HG03060 (cell line): ENCODE data around the gene CSF2RB.

Experiments
- ATAC-seq: cut with Tn5 transposase; IDR thresholded peaks from one replicate; pipeline ENCODE4 v1.9.1; 2021; ENCODE audit warnings: low read depth, moderate number of reproducible peaks; ENCODE audit not compliant: unreplicated experiment

Gene CSF2RB

DNA sequence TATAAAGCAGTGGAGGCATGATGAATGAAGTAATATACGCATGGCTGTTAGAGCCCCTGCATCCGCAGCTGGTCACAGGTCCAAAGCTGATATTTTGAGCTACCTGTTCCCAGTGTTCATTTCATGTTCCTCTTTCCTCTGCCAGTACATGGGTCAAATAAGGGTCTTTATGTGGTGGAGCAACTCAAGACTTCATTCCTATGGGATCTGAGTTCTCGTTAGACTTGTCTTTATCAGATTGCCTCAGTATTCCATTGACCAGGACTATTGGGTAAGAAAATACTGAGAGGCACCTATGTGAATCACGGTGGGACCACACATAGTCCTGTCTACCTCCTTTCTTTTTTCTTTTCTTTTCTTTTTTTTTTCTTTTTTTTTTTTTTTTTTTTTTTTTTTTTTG lies 27.4 kb upstream of the CSF2RB start:
- no peak for ATAC-seq

DNA sequence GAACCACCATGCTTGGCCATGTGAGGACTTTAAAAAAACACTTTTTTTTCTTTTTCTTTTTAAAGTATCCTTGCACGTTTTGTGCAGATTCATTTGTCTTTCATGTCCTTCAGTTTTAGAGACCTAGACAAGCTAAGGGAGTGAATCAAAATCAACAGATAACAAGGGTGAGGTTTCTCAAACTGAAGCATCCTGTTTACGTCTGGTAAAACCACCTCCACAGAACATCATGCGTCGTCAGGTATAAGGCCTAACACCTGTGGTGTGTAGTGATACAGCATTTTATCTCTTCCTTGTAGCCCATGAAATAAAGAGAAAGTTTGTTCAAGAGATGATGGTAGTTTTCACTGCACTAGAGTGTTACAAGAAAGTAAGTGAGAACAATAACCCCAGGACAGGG lies 26.3 kb upstream of the CSF2RB start:
- ATAC-seq = no peak

DNA sequence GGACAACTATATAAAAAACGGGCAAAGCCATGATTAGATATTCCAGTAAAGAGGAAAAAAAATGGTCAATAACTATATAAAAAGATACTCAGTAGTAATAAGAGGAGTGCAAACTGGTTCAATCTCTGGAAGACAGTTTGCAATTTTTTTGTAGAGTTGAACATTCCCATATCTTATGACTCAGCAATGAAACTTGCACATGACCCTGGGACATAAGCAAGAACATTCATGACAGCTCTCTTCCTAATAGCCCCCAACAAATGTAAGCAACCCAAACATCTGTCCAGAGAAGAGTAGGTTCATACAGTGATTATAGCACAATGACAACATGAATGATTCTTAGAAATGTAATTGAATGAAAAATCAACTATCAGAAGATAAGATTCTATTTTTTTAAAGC lies 21.8 kb upstream of the CSF2RB start:
- no peak for ATAC-seq

DNA sequence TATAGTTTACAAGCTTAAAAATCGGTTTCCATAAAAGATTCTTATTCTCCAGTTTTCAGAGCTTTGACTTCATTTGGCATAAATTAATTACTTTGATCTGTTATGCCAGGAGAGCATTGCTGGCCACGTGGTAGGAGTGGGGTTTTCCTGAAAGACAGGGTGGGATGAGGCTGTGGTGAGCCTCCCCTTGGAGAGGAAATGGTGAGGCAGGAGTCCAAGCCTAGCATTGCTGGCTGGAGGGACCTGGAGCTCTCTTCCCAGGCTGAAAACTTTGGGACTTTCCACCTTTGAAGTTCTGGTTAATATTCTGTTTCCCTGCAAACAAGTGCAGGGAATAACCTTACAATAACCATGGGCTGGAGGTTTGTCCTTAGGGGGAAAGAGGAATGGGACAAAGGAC lies 21.1 kb upstream of the CSF2RB start:
- no peak for ATAC-seq

DNA sequence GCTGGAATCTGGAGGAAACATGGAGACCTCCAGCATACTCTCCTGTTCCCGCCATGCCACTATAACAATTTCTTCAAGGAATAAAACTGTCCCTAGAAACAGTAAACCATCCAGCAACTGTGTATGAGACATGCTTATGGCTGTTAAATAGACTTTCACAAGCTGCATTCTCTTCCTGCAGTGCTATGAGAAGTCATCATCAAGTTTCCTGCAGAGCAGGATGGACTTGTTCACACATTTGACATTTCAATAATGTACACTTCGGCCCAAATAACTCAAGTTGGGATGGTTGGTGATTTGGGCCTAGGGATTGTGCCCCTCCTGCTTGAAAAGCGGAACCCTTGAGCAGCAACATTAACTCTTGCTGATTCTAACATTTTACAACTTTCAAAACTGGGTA lies 20.2 kb upstream of the CSF2RB start:
- no peak for ATAC-seq

DNA sequence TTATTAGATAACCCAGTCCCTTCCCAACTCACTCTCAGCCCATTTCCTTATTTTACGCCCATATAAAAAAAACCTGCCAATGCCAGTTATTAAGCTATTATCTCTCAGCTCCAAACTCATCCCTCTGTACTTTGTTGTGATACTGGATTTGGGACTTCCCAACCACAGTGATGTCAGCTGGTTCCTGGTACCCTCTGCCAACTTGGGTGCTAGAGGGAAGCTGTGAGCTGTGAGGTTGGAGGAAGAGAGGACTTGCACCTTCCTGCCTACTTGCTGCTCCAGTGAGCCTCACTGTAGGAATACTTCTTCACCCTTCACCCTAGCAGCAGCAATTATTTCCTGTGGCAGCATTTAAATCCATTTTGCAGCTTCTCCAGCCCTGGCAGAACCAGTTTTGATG lies 19.2 kb upstream of the CSF2RB start:
- ATAC-seq = no peak

DNA sequence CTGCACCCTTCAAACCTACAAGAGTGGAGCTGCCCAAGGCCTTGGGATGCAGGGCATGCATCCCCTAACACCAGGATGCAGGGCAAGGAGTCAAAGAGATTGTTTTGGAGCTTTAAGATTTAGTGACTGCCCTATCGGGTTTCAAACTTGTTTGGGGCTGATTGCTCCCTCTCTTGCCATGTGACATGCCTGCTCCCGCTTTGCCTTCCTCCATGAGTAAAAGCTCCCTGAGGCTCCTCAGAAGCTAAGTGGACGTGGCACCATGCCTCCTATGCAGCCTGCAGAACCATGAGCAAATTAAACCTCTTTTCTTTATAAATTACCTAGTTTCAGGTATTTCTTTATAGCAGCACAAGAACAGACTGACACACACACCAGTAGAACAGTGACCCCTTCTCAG lies 15.8 kb upstream of the CSF2RB start:
- ATAC-seq = no peak

DNA sequence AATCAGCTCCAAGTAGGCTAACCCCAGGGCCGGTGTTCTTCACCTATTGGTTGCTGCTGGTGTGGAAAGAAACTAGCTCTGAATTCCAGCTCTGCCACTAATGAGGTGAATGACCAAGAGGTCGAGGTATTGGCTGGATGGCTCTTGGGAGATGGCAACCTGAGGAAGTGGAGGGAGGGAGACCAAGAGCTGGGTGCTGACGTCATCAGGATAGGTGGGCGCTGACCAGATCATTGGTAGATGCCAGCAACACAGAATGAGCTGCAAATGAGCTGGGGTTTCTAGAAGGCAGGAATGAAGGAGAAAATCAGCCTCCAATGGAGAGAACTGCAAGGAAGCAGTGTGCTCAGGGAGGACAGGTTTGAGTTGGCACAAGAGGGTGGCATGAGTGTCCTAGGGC lies 14.7 kb upstream of the CSF2RB start:
- no peak for ATAC-seq

DNA sequence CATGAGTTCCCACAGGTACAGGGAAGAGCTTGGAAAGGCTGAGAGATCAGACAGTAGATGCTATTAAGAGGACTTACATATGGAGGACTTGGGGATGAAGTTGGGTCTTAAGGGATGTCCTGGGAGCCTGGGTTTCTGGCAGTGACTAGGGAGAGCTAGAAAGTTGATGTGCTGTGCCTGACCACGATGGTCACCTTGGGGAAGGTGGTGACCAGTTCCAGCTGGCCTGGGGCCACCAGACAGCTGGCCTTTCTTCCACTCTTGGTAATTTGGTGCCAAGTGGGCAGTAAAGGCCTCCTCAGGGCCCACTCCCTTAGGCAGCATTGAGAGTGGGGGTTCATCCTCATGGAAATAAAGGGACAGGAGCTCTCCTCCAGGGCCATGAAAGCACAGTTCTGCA lies 13.9 kb upstream of the CSF2RB start:
- no peak for ATAC-seq

DNA sequence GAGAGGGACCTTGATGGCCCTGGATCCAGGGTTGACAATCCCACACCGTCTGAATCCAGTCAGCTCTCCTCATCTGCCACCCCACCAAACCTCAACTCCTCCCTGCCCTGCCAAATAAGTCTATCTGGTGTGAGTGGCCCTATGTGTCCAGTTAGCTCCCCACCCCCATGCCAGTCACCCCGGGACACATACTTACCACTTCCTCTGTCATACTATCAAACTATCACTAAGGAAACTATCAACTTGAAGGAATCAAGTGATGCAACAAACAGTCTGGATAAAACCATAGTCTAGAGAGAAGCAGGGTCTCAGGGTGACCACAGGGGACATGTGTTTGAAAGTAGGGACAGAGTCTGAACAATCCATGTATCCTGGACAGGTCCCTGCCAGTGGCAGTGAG lies 13.2 kb upstream of the CSF2RB start:
- ATAC-seq = no peak

DNA sequence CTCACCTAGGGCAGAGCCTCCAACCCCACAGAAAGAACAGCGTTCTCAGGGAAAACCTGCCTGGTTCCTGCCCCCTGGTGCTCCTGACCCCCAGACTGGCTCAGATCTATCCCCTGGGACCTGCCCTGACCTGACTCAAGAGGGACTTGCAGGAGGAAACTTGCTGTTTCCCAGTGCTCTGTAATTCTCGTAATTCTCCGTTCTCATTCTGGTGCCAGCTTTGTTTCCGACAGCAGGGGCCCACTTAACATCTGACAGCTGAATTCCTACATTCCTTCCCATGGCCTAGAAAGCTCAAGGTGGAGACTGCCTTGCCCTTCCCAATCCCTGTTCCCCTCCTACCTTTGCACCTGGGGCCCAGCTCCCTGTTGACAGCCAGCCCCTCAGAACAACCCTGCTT lies 12.5 kb upstream of the CSF2RB start:
- no peak for ATAC-seq

DNA sequence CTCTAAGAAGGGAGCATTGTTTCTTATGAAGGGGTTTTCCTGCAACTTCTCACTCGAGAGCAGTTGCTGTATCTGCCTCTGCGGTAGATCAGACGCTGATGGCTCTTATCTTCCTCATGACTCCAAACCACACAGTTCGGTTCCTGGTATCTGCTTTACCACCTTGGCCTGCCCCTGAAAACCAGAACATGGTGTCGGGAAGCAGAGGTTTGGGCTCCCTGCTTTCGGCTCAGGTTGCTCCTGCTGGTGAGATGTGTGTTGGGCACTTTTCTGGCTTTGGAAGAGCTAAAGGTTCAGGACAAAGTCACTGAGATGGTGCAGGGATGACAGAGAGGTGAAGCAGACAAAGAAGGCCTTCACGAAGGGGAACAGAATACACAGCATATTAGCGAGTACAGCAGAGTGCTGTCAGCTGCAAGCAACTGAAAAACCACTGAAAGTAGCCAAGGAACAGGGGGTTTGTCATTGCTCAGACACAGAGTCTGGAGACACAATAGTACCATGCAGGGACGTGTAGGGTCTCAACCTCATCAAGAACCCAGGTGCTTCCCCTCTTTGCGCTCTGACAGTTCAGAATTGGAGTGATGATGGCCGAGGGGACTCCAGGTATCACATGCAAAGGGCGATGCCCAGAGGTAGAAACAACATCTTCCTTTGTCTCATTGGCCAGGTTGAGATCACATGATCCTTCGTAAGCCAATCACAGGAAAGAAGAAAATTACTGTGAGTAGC lies 11.9 kb upstream of the CSF2RB start:
- peak; percentile 56 for ATAC-seq

DNA sequence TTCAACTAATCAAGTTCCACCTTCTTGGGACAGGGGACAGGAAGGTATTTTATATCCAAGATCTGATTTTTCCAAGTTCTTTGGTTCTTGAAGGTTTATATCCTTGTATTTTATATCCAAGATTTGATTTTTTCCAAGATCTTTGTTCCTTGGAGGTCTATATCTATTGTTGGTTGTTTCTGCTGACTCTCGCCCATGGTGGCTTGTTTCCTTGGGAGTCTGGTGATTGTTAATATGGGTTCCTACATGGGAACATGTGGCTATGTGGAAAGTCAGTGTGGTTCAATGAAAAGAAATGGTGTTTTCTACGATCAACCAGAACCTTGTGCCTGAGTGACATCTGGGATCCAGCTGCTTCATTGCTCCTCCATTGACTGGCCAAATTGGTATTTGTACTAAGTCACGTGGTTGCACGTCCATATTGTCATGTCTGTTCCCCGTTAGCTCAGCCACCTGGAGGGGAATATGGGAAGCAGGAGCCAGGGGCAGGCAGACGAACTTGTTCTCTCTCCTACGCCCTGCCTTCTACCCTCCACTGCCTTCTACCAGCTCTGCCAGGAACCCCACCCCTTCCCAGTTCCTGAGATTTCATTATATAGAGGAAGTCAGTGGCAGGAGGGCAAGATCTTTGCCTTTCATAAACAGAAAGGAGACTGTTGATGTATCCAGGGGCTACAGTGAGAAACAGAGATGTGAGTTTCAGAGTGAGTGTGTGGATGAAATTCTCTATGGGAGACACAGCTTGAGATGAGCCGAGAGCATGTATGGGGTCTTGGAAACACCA lies 11.1 kb upstream of the CSF2RB start:
- no peak for ATAC-seq

DNA sequence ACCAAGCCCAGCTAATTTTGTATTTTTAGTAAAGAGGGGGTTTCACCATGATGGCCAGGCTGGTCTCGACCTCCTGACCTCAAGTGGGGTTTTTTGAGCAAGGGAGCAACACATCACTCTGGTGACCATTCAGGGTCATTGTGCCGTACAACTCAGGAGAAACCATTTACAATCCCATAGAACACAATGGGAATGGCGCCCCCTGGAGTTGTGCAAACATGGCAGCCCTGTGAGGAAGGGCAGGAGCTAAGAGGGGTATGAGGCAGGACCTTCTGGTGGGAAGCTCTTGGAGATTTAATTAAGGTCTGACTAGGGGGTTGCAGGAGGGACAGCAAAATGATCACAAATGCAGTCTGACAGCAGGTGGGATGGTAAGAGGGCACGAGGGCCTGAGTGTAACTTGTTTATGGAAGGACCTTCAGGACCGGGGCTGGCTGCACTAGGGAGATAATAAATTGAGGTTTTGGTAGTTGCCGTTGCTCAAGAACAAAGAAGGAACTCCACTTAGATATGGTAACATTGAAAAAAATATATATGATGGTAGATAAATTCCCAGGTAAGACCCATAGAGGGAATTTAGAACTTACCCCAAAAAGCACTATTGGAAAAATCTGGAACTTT lies 9.1 kb upstream of the CSF2RB start:
- no peak for ATAC-seq

DNA sequence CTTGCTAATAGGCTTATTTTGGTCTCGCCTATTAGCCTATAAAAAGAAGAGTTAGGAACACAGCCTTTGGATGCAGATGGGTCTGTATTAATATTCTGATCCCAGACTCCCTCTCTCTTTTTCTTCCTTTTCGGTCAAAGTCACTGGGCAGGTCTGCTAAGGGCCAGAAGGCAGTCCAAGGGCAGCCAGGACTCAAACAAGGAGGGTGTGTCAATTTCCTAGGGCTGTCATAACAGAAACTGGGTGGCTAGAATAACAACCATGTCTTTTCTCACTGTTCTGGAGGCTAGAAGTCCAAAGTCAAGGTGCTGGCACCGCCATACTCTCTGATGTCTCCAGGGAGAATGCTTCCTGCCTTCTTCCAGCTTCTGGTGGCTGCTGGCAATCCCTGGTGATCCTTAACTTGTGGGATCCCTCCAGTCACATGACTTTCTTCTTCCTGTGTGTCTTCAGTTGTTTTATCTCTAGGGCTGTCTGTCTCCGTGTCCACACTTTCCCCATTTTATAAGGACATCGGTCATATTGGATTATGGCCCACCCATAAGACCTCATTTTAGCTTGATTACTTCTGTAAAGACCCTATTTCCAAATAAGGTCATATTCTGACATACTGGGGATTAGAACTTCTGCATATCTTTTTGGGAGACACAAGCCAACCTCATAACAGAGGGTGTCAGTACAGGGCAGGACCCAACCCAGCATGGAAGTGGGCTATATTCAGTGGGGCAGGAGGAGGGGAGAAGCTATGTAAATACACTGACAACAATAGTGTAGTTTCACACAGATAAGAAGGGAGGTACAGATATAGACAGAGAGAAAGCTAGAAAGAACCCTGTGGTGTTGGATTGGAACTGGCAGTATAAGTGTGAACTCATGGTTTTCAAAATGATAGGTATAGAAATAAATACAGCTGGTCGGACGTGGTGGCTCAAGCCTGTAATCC lies 5.9 kb upstream of the CSF2RB start:
- ATAC-seq = no peak

DNA sequence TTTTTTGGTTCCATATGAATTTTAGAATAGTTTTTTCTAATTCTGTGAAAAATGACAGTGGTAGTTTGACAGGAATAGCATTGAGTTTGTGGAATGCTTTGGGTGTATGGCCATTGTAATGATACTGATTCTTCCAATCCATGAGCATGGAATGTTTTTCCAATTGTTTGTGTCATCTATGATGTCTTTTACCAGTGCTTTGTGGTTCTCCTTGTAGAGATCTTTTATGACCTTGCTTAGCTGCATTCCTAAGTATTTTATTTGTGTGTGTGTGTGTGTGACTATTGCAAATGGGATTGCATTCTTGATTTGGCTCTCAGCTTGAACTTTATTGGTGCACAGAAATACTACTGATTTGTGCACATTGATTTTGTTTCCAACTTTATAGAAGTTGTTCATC lies 3.0 kb upstream of the CSF2RB start:
- ATAC-seq = no peak

DNA sequence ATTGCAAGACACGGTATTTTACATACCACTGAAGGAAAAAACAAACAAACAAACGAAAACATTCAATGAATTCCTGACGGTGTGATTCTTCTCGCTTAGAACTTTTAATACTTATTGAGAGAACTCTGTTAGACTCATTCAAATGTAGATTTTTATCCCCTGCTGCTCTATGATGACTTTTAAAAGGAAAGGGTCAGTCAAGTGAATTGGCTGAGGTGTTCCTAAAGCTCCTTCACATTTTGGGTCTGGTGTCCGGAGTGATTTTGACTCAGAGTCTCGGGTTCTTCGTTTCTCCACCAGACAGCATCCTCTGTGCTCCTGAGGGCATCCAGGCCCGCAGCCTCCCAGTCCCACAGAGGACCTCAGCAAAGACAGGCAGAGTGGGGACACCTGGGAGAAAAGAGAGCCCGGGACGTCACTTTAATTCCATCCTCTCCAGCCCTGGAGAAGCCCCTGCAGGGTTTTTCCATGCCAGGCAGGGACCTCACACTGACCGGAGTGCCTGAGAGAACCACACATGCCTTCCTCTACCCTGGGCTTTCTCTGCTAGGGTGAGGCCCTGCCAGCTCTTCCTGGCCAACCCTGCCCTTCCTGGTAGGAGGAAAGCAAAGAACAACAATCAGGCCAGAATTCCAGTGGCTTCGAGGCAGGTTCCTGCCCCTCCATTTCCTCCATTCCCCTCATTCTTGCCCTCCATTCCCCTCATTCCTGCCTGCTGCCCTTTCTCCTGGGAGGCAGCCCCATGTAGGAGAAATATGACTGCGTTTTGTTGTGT lies 1.4 kb upstream of the CSF2RB start:
- no peak for ATAC-seq

DNA sequence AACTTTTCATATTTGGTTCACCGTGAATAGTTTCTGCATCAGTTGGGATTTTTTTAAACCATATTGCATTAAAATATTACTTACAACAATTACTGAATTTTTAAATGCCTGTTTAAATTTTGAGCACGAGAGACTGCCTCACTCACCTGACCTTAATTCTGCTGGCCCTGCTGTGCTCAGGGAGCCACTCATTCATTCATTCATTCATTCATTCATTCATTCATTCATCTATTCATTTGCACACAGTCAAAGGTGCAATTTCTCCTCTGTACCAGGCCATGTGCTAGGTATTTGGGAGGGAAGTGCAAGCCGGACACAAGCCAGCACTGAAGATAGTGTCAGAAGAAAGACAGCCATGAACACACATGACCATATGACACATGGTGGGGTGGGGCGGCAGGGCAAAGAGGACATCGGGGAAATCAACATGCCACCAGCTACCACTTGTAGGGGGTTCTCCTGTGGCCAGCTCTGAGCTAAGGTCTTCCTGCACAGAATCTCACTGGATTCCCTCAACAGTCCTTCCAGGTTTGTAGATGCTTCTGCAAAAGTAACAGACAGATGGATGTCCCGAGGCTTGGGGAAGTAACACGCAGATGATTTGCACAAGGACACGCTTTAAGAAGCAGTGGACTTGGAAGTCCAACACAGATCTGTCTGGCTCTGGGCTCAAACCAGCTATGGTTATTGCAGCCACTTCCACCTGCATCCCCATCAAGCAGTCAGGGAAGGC lies 568 bp upstream of the CSF2RB start:
- no peak for ATAC-seq

DNA sequence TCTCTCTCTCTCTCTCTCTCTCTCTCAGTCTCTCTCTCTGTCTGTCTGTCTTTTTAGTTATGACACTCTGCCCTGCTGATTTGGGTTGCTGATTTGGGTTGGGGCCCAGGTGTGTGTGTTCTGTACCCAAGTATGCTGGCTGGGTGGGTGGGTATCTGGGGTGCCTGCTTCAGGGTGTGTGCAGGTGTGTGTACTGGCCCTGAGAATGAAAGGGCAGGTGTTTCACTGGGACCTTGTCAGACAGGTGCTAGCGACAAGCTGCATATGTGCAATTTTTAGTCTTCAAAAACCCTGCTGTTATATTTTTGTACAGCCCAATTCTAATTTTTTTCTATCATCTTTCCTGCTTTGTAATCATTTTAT lies 943 bp downstream of the CSF2RB start:
- no peak for ATAC-seq
